ENCODE measurements around the gene TEX11.
"Not testable (repeated sequence)": the region's sequence is repeated elsewhere in the genome, so short reads cannot be mapped to it uniquely, and the experiment has no call there.

TEX11 gene

DNA sequence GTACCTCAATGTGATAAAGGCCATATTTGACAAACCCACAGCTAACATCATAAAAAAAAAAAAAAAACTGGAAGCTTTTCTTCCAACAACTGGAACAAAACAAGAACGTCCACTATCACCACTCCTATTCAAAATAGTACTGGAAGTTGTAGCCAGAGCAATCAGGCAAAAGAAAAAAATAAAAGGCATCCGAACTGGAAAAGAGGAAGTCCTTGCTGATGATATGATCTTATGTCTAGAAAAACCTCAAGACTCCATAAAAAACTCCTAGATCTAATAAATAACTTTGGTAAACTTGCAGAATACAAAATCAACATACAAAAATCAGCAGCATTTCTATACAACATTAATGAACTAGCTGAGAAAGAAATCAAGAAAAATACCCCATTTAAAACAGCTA lies 134.3 kb downstream of the TEX11 start:
- TF ChIP-seq, protein P1, sequence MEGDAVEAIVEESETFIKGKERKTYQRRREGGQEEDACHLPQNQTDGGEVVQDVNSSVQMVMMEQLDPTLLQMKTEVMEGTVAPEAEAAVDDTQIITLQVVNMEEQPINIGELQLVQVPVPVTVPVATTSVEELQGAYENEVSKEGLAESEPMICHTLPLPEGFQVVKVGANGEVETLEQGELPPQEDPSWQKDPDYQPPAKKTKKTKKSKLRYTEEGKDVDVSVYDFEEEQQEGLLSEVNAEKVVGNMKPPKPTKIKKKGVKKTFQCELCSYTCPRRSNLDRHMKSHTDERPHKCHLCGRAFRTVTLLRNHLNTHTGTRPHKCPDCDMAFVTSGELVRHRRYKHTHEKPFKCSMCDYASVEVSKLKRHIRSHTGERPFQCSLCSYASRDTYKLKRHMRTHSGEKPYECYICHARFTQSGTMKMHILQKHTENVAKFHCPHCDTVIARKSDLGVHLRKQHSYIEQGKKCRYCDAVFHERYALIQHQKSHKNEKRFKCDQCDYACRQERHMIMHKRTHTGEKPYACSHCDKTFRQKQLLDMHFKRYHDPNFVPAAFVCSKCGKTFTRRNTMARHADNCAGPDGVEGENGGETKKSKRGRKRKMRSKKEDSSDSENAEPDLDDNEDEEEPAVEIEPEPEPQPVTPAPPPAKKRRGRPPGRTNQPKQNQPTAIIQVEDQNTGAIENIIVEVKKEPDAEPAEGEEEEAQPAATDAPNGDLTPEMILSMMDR (IDR thresholded peaks at IDR 0.05; ENCODE audit: low read depth, low read length, missing control alignments) = no peak
- no peaks in the 10 kb centered on the region for H3K36me3 ChIP-seq (replicated peaks)
- DNase-seq = no peak
- H3K4me3 ChIP-seq (ENCODE audit: low read depth, low read length) = no peak overlapping the region
- H3K27ac ChIP-seq = no peak overlapping the region
- in situ Hi-C loops (cut with HindIII; ENCODE audit: low pct_ligation_motif_present, low sequenced_read_pairs) = no loop called here
- no peaks in the 10 kb centered on the region for H3K27me3 ChIP-seq (replicated peaks)

DNA sequence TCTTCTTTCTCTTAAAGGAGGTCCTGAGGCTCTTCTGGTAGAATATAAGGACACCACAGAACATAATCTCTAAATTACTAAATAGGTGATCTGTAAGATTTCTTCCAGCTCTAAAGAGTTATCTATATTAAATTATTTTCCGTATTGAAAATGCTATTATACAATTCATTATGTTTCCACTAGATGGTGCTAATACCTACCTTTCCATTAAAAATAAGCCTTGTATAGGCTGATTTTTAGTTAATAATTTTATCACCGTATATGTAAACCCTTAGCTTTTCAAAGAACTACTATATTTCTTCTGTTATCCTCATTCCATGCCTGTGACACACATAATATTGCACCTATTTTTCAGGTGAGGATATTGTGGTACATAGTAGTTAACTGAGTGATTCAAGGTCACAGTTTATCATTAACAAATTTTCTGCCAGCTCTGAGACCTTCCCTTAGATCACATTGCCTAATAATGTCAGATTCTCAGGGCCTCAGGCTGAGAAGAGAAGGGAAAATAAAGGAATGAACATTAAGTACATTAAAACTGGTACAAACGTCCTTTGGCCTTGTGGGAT lies 138.8 kb downstream of the TEX11 start:
- TF ChIP-seq, protein P1 (IDR thresholded peaks at IDR 0.05; ENCODE audit: low read depth, low read length, missing control alignments) = no peak
- DNase-seq = no peak
- H3K27ac ChIP-seq = no peak overlapping the region
- no peaks in the 10 kb centered on the region for H3K27me3 ChIP-seq (replicated peaks)
- no peaks in the 10 kb centered on the region for H3K36me3 ChIP-seq (replicated peaks)
- in situ Hi-C loops (cut with HindIII; ENCODE audit: low pct_ligation_motif_present, low sequenced_read_pairs) = no loop called here
- H3K4me3 ChIP-seq (ENCODE audit: low read depth, low read length) = no peak overlapping the region

DNA sequence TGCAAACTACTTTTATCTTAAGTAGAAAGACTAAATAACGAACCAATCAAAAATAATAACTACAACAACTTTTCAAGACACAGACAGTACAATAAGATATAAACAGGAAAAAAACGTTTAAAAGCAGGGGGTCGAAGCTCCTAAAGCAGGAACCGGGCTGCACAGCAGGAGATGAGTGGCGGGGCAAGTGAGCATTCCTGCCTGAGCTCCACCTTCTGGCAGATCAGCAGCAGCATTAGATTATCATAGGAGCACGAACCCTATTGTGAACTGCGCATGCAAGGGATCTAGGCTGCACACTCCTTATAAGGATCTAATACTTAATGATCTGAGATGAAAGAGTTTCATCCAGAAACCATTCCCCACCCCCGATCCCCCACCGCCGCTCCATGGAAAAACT lies 146.2 kb downstream of the TEX11 start:
- Histone ChIP-seq H3K4me3 (ENCODE audit: low read depth, low read length) (no peak overlapping the region), H3K27ac (no peak overlapping the region), H3K27me3 (replicated peaks) (no peaks in the 10 kb centered on the region), H3K36me3 (replicated peaks) (no peaks in the 10 kb centered on the region)
- in situ Hi-C loops (cut with HindIII; ENCODE audit: low pct_ligation_motif_present, low sequenced_read_pairs) = no loop called here
- no peak for DNase-seq
- TF ChIP-seq, protein P1 (IDR thresholded peaks at IDR 0.05; ENCODE audit: low read depth, low read length, missing control alignments) = peak; percentile 8

DNA sequence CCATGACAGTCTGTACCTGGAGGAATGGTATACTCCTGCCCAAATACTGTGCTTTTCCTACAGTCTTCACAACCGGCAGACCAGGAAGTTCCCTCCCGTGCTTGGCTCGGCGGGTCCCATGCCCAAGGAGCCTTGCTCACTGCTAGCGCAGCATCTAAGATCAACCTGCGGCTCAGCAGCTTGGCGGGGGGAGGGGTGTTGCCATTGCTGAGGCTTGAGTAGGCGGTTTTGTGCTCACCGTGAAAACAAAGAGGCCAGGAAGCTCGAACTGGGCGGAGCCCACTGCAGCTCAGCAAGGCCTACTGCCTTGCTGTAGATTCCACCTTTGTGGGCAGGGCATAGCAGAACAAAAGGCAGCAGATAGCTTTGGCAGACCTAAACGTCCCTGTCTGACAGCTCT lies 152.7 kb downstream of the TEX11 start:
- DNase-seq = no peak
- no peak overlapping the region for H3K4me3 ChIP-seq (ENCODE audit: low read depth, low read length)
- TF ChIP-seq, protein P1 (IDR thresholded peaks at IDR 0.05; ENCODE audit: low read depth, low read length, missing control alignments) = no peak
- H3K36me3 ChIP-seq (replicated peaks) = no peaks in the 10 kb centered on the region
- in situ Hi-C loops (cut with HindIII; ENCODE audit: low pct_ligation_motif_present, low sequenced_read_pairs) = no loop called here
- H3K27ac ChIP-seq = no peak overlapping the region
- no peaks in the 10 kb centered on the region for H3K27me3 ChIP-seq (replicated peaks)

DNA sequence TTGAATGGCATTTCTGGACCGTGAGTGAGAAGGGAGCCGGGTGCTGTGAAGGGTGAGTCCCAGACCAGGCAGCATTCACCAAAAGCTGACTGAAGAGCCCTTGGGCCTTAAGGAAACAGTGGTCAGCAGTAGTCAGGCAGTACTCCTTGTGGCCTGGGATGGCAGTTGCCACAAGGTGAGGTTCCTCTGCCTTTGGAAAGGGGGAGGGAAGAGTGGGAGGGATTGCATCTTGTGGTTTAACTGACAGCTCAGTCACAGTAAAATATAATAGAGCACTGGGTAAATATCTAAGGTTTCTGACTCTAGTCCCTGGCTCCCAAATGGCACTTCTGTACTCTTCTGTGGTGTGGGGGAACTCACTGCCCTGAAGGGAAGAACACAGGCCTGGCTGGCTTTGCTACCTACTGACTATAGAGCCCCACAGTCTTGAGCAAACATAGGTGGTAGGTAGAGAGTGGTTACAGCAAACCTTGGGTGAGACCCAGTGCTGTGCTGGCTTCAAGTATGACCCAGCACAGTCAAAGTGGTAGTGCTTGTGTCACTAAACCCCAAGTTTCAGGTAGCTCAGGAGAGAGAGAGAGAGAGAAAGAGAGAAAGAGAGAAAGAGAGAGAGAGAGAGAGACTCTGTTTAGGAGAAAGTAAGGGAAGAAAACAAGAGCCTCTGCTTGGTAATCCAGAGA lies 154.2 kb downstream of the TEX11 start:
- in situ Hi-C loops (cut with HindIII; ENCODE audit: low pct_ligation_motif_present, low sequenced_read_pairs) = no loop called here
- no peak overlapping the region for H3K4me3 ChIP-seq (ENCODE audit: low read depth, low read length)
- H3K27ac ChIP-seq = no peak overlapping the region
- TF ChIP-seq, protein P1 (IDR thresholded peaks at IDR 0.05; ENCODE audit: low read depth, low read length, missing control alignments) = no peak
- DNase-seq = no peak
- no peaks in the 10 kb centered on the region for H3K27me3 ChIP-seq (replicated peaks)
- no peaks in the 10 kb centered on the region for H3K36me3 ChIP-seq (replicated peaks)

DNA sequence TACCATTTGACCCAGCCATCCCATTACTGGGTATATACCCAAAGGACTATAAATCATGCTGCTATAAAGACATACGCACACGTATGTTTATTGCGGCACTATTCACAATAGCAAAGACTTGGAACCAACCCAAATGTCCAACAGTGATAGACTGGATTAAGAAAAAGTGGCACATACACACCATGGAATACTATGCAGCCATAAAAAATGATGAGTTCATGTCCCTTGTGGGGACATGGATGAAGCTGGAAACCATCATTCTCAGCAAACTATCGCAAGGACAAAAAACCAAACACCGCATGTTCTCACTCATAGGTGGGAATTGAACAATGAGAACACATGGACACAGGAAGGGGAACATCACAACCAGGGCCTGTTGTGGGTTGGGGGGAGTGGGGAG lies 174.7 kb downstream of the TEX11 start:
- H3K36me3 ChIP-seq (replicated peaks); in situ Hi-C loops (cut with HindIII; ENCODE audit: low pct_ligation_motif_present, low sequenced_read_pairs); DNase-seq; H3K4me3 ChIP-seq (ENCODE audit: low read depth, low read length); H3K27me3 ChIP-seq (replicated peaks); H3K27ac ChIP-seq: not testable (repeated sequence)

DNA sequence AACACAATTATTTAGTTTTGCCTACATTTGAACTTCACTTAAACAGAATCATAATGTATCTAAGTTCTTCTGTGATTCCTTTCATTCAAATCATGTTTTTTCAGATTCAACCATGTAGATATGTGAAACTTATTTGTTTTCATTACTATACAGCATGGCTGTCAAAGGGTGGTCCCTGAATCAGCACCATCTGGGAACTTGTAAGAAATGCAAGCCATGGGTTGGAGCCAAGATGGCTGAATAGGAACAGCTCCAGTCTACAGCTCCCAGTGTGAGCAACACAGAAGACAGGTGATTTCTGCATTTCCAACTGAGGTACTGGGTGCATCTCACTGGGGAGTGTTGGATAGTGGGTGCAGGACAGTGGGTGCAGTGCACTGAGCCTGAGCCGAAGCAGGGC lies 180.6 kb downstream of the TEX11 start:
- H3K27me3 ChIP-seq (replicated peaks); H3K27ac ChIP-seq; DNase-seq; H3K4me3 ChIP-seq (ENCODE audit: low read depth, low read length); in situ Hi-C loops (cut with HindIII; ENCODE audit: low pct_ligation_motif_present, low sequenced_read_pairs); H3K36me3 ChIP-seq (replicated peaks): not testable (repeated sequence)
